Mucosa of stomach (tissue), 1 donor: Measurements from ENCODE around the gene GID8.

Experiments used
- H3K27me3 ChIP-seq: one replicate; pipeline ENCODE4 v1.7.0; 2013; ENCODE audit warnings: mild to moderate bottlenecking, low read length; ENCODE audit not compliant: control insufficient read depth, insufficient read depth
- H3K36me3 ChIP-seq: one replicate; pipeline ENCODE4 v1.7.0; 2013; ENCODE audit warnings: low read length; ENCODE audit not compliant: control insufficient read depth, insufficient read depth
- H3K4me1 ChIP-seq: one replicate; pipeline ENCODE4 v1.7.0; 2013; ENCODE audit warnings: mild to moderate bottlenecking, low read length; ENCODE audit not compliant: control insufficient read depth, insufficient read depth
- H3K4me3 ChIP-seq: one replicate; pipeline ENCODE4 v1.7.0; 2013; ENCODE audit warnings: low read length
- H3K9ac ChIP-seq: one replicate; pipeline ENCODE4 v1.7.0; 2013; ENCODE audit warnings: mild to moderate bottlenecking, low read length, moderate library complexity
- H3K9me3 ChIP-seq: one replicate; pipeline ENCODE4 v1.7.0; 2013; ENCODE audit warnings: mild to moderate bottlenecking, low read length, moderate library complexity; ENCODE audit not compliant: control insufficient read depth
- donor health status: Pancreatic carcinoma.

The GID8 gene

GRCh38 chr20:62984666-62985443 is 46.9 kb downstream of the GID8 start:
- peaks cover 53% of the 10 kb centered on the region for H3K27me3 ChIP-seq
- H3K36me3 ChIP-seq: no peaks in the 10 kb centered on the region
- H3K9ac ChIP-seq: no peak overlapping the region
- no peaks in the 10 kb centered on the region for H3K9me3 ChIP-seq
- no peak overlapping the region for H3K4me3 ChIP-seq
- H3K4me1 ChIP-seq: no peaks in the 10 kb centered on the region

GRCh38 chr20:62985444-62985778 is 47.5 kb downstream of the GID8 start:
- Histone ChIP-seq H3K9me3 (no peaks in the 10 kb centered on the region), H3K4me1 (no peaks in the 10 kb centered on the region), H3K36me3 (no peaks in the 10 kb centered on the region), H3K27me3 (peaks cover 49% of the 10 kb centered on the region), H3K4me3 (no peak overlapping the region), H3K9ac (no peak overlapping the region)

GRCh38 chr20:62986257-62986800 is 48.4 kb downstream of the GID8 start:
- H3K4me1 ChIP-seq: no peaks in the 10 kb centered on the region
- H3K36me3 ChIP-seq: no peaks in the 10 kb centered on the region
- H3K27me3 ChIP-seq: peaks cover 52% of the 10 kb centered on the region

GRCh38 chr20:62987114-62987513 is 49.2 kb downstream of the GID8 start:
- Histone ChIP-seq H3K9ac (no peak overlapping the region), H3K4me1 (no peaks in the 10 kb centered on the region), H3K36me3 (no peaks in the 10 kb centered on the region), H3K27me3 (peaks cover 50% of the 10 kb centered on the region), H3K4me3 (no peak overlapping the region), H3K9me3 (no peaks in the 10 kb centered on the region)

More at GRCh38 chr20:62986257-62986800, 48.4 kb downstream of the GID8 start:
- Histone ChIP-seq H3K9ac (no peak overlapping the region), H3K4me3 (no peak overlapping the region), H3K9me3 (no peaks in the 10 kb centered on the region)

GRCh38 chr20:62989201-62989601 is 51.3 kb downstream of the GID8 start:
- Histone ChIP-seq H3K9ac (no peak overlapping the region), H3K36me3 (no peaks in the 10 kb centered on the region), H3K4me1 (no peaks in the 10 kb centered on the region), H3K4me3 (no peak overlapping the region), H3K27me3 (peaks cover 47% of the 10 kb centered on the region), H3K9me3 (no peaks in the 10 kb centered on the region)

- Histone ChIP-seq H3K9ac (no peak overlapping the region), H3K4me3 (no peak overlapping the region), H3K9me3 (no peaks in the 10 kb centered on the region), H3K27me3 (peaks cover 38% of the 10 kb centered on the region), H3K4me1 (no peaks in the 10 kb centered on the region), H3K36me3 (no peaks in the 10 kb centered on the region)
These were observed 52.4 kb downstream of the GID8 start for GRCh38 chr20:62990306-62990825.

- no peaks in the 10 kb centered on the region for H3K4me1 ChIP-seq
- no peaks in the 10 kb centered on the region for H3K36me3 ChIP-seq
- H3K9ac ChIP-seq: no peak overlapping the region
- H3K4me3 ChIP-seq: no peak overlapping the region
- H3K9me3 ChIP-seq: no peaks in the 10 kb centered on the region
- H3K27me3 ChIP-seq: peaks cover 36% of the 10 kb centered on the region
These were observed 53.4 kb downstream of the GID8 start for GRCh38 chr20:62991196-62991807.

- Histone ChIP-seq H3K4me3 (no peak overlapping the region), H3K9ac (no peak overlapping the region), H3K4me1 (no peaks in the 10 kb centered on the region), H3K36me3 (no peaks in the 10 kb centered on the region), H3K9me3 (no peaks in the 10 kb centered on the region), H3K27me3 (peaks cover 39% of the 10 kb centered on the region)
These were observed 53.9 kb downstream of the GID8 start for GRCh38 chr20:62991863-62992262.

- no peak overlapping the region for H3K9ac ChIP-seq
- no peaks in the 10 kb centered on the region for H3K4me1 ChIP-seq
- peaks cover 52% of the 10 kb centered on the region for H3K27me3 ChIP-seq
- no peaks in the 10 kb centered on the region for H3K9me3 ChIP-seq
- H3K36me3 ChIP-seq: no peaks in the 10 kb centered on the region
- no peak overlapping the region for H3K4me3 ChIP-seq
These were observed 56.0 kb downstream of the GID8 start for GRCh38 chr20:62993856-62994494.

GRCh38 chr20:62994869-62995281 is 56.9 kb downstream of the GID8 start:
- no peak overlapping the region for H3K4me3 ChIP-seq
- no peaks in the 10 kb centered on the region for H3K4me1 ChIP-seq
- no peak overlapping the region for H3K9ac ChIP-seq
- H3K9me3 ChIP-seq: no peaks in the 10 kb centered on the region
- no peaks in the 10 kb centered on the region for H3K36me3 ChIP-seq
- peaks cover 50% of the 10 kb centered on the region for H3K27me3 ChIP-seq

GRCh38 chr20:62995481-62995880 is 57.5 kb downstream of the GID8 start:
- Histone ChIP-seq H3K36me3 (no peaks in the 10 kb centered on the region), H3K9ac (no peak overlapping the region), H3K27me3 (peaks cover 52% of the 10 kb centered on the region), H3K4me3 (no peak overlapping the region), H3K9me3 (no peaks in the 10 kb centered on the region), H3K4me1 (no peaks in the 10 kb centered on the region)
